ENCODE data around the gene SPECC1. TPM values are rescaled to one million over a fixed set of nuclear protein-coding genes. Genes with fewer than 3 reads are reported as not detected.

The SPECC1 gene
- total and polyA plus RNA-seq, 9 of the 15 experiments (the other 6 are each of a cell fraction or from before 2014, with no cell fraction given) = 2.4 to 19.6 (median 14.7) TPM

DNA sequence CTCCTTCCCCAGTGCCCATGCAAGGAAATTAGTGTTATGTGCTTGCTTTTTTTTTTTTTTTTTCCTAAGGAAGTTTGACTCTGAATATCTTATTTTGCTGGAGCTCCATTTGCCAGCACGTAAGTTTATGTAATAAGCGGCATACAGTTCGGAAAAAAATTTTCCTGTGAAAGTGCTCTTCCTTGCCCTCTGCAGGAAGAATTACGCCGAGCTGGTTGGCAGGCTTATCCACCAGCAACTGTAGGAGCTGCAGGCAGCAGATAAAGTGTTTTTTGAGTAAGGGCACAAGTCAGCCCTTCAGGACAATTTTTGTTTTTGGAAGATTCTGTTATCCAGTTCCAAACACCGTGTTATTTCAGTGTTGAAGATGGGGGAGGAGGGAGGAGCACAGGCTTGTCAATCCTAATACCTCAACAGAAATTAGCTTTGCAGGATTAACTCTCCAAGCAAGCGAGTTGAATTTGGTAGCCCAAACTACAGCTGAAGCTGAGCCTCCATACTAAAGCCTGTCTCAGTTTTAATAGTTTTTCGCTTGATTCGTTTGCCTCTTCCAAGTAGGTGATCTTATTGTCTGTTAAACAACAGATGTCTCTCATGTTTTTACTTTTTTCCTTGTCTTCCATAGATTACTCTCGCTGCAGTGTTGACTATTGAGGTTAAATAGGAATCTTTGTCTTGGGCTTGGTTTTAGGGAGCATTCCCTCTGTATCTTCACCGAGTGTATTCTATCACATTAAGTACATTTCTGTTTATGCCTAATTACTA is 1.1 kb downstream of the SPECC1 start (continued):
- TF ChIP-seq MTA2 (IDR thresholded peaks at IDR 0.05; ENCODE audit: low read depth) (peak; percentile 88), RUNX1 (IDR thresholded peaks at IDR 0.05; ENCODE audit: low read depth) (no peak), HMG20A (CRISPR knock-in tag; conservative IDR thresholded peaks at IDR 0.05) (no peak), PKNOX1 (IDR thresholded peaks at IDR 0.05) (peak; percentile 86), DPF2 (IDR thresholded peaks at IDR 0.05) (peak; percentile 81), TAF1 (IDR thresholded peaks at IDR 0.05; ENCODE audit: control insufficient read depth, extremely low read depth, insufficient read depth, low read length, severe bottlenecking) (peak; percentile 29)

DNA sequence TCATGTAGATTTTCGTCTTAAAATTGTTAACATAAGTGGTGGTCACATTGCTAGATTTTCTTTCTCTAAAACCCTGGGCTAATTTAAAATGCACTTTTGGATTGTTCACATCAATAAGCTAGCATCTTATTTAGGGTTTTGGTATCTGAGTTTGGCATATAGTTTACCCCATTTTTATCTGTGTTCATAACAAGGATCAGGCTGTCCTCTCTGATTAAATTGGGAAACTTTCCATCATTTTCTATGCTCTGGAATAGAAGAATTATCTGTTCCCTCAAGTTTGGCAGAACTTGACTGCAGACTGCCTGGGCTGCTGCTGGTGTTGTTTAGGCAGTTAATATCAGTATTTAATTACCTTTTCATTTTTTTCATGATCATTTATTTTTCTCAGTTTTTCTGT is 1.8 kb downstream of the SPECC1 start:
- FAIRE-seq = no peak
- H3K36me3 ChIP-seq (ENCODE audit: control insufficient read depth, insufficient read depth, low read length) = no peaks in the 10 kb centered on the region
- H3K4me3 ChIP-seq = peak overlapping the region; percentile 63
- no peaks in the 10 kb centered on the region for H4K20me1 ChIP-seq (replicated peaks; ENCODE audit: control insufficient read depth, insufficient read depth, low read length)
- no peaks in the 10 kb centered on the region for H3K9me1 ChIP-seq (ENCODE audit: control insufficient read depth, insufficient read depth, low read length)
- peaks cover 40% of the 10 kb centered on the region for H3K79me2 ChIP-seq (ENCODE audit: control insufficient read depth, insufficient read depth, low read length)
- ChIA-PET POLR2A (interaction anchor here (1.0 to 1.3 kb wide), 3 partner anchors 11 to 49 kb away, joined by 3 read pairs; partner anchors contain the start of gene AKAP10), CTCF (ENCODE audit: low intra/inter-chr PET ratio) (interaction anchor here (0.7 kb wide), 1 partner anchor 511 kb away, joined by 3 read pairs; no protein-coding TSS in a partner anchor)
- TF ChIP-seq, protein P1, sequence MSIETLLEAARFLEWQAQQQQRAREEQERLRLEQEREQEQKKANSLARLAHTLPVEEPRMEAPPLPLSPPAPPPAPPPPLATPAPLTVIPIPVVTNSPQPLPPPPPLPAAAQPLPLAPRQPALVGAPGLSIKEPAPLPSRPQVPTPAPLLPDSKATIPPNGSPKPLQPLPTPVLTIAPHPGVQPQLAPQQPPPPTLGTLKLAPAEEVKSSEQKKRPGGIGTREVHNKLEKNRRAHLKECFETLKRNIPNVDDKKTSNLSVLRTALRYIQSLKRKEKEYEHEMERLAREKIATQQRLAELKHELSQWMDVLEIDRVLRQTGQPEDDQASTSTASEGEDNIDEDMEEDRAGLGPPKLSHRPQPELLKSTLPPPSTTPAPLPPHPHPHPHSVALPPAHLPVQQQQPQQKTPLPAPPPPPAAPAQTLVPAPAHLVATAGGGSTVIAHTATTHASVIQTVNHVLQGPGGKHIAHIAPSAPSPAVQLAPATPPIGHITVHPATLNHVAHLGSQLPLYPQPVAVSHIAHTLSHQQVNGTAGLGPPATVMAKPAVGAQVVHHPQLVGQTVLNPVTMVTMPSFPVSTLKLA (conservative IDR thresholded peaks at IDR 0.05) = no peak
- TF ChIP-seq, protein P2, sequence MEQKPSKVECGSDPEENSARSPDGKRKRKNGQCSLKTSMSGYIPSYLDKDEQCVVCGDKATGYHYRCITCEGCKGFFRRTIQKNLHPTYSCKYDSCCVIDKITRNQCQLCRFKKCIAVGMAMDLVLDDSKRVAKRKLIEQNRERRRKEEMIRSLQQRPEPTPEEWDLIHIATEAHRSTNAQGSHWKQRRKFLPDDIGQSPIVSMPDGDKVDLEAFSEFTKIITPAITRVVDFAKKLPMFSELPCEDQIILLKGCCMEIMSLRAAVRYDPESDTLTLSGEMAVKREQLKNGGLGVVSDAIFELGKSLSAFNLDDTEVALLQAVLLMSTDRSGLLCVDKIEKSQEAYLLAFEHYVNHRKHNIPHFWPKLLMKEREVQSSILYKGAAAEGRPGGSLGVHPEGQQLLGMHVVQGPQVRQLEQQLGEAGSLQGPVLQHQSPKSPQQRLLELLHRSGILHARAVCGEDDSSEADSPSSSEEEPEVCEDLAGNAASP (IDR thresholded peaks at IDR 0.05) = no peak
- TF ChIP-seq BRCA1 (IDR thresholded peaks at IDR 0.05) = no peak
- TF ChIP-seq BRCA1 (CRISPR knock-in tag; IDR thresholded peaks at IDR 0.05) = no peak
- TF ChIP-seq MECOM (CRISPR knock-in tag; IDR thresholded peaks at IDR 0.05) = no peak
- no peak for TF ChIP-seq ZNF830 (CRISPR knock-in tag; IDR thresholded peaks at IDR 0.05)
- TF ChIP-seq ZBTB7A (IDR thresholded peaks at IDR 0.05; ENCODE audit: borderline replicate concordance, control insufficient read depth, low read depth, low read length) = no peak
- no TSS peak for BruUV-seq (replicated peaks)
- peak overlapping the region; percentile 37; the same call in 1 of the 2 replicates for H2AFZ ChIP-seq (ENCODE audit: low read depth, low read length)
- no peaks in the 10 kb centered on the region; the same call in 1 of the 2 replicates for H3K9me3 ChIP-seq (replicated peaks; ENCODE audit: control insufficient read depth, insufficient read depth, low read depth, low read length)
- H3K4me1 ChIP-seq (replicated peaks in 1 of 2; ENCODE audit: control insufficient read depth in 2 of 2, insufficient read depth in 2 of 2, low read length in 2 of 2) = peaks cover 0 to 20% of the 10 kb centered on the region in 2 experiments; a peak in 4 of 5 replicates
- peak overlapping the region in 1 of 2 experiments; percentile 73; a peak in 2 of 4 replicates for H3K9ac ChIP-seq (ENCODE audit: insufficient read depth in 1 of 2, low read depth in 2 of 2, low read length in 2 of 2)
- in situ Hi-C loops (cut with MboI) = no loop called here
- 0% methylated on average over 1 of the region's 1 CpG for WGBS (ENCODE audit: insufficient coverage, low coverage, missing lambda C conversion rate)
- peak overlapping the region; percentile 67 for H3K4me2 ChIP-seq (ENCODE audit: insufficient read depth, low read length)
- no peak for DNase-seq (ENCODE audit: extremely low read depth in 1 of 4, low spot score in 3 of 4)
- ATAC-seq = no peak
- H3K27ac ChIP-seq (ENCODE audit: extremely low read depth, low read depth, low read length) = peak overlapping the region; percentile 74
- no peaks in the 10 kb centered on the region for H3K27me3 ChIP-seq (ENCODE audit: control insufficient read depth in 2 of 2, insufficient read depth in 2 of 2, low read length in 2 of 2)
- intact Hi-C loops (cut with micrococcal nuclease) = loop anchor here (10.0 kb wide), 1 partner anchor 84 kb away; no protein-coding TSS in a partner anchor
